ENCODE results near the gene DNMT3L.

- TF ChIP-seq CTCF (IDR thresholded peaks at IDR 0.05) (no peak), POLR2A (IDR thresholded peaks at IDR 0.05) (no peak)
These were observed 45.4 kb upstream of the DNMT3L start for GRCh38 chr21:44306936-44307704.
